Large intestine (tissue), 3 donors: ENCODE data around the gene SOX2. TPM values are rescaled to one million over a fixed set of nuclear protein-coding genes. Genes with fewer than 3 reads are reported as not detected.
A peak's percentile ranks its signal among the peaks of the same experiment; 100 is the strongest.

ENCODE experiments used
- DNase-seq, 2 donors: peaks; one replicate each; pipeline versions ENCODE4 v3.0.0 to v3.0.0-alpha.2; 2013
- H3K27ac ChIP-seq: one replicate; pipeline ENCODE4 v1.5.1; 2013; ENCODE audit warnings: low read length
- H3K27me3 ChIP-seq: 2 replicates; pipeline ENCODE4 v1.6.1; 2013; ENCODE audit warnings: low read length; ENCODE audit not compliant: control insufficient read depth, insufficient read depth
- H3K36me3 ChIP-seq: 2 replicates; pipeline ENCODE4 v1.6.1; 2013; ENCODE audit warnings: low read length; ENCODE audit not compliant: control insufficient read depth, insufficient read depth
- H3K4me1 ChIP-seq: one replicate; pipeline ENCODE4 v1.6.1; 2013; ENCODE audit warnings: low read length; ENCODE audit not compliant: control insufficient read depth, insufficient read depth
- H3K4me3 ChIP-seq: one replicate; pipeline ENCODE4 v1.5.1; 2013; ENCODE audit warnings: low read length
- H3K9me3 ChIP-seq: one replicate; pipeline ENCODE4 v1.6.1; 2013; ENCODE audit warnings: mild to moderate bottlenecking, low read depth, low read length, moderate library complexity; ENCODE audit not compliant: control insufficient read depth
- WGBS: methylation state at CpG from one replicate; pipeline ENCODE4 v1.1.5; 2013; ENCODE audit warnings: low lambda C conversion rate; ENCODE audit not compliant: insufficient coverage; 5-methylcytosine and 5-hydroxymethylcytosine counted together
- polyA plus RNA-seq: library from polyadenylated mRNA; unstranded; fragments of 120-200 nt; gene quantifications from one replicate; pipeline ENCODE4 v1.2.1, GENCODE V29; 2013

The SOX2 gene
- polyA plus RNA-seq, 1 donor, result 1.8 TPM

DNA sequence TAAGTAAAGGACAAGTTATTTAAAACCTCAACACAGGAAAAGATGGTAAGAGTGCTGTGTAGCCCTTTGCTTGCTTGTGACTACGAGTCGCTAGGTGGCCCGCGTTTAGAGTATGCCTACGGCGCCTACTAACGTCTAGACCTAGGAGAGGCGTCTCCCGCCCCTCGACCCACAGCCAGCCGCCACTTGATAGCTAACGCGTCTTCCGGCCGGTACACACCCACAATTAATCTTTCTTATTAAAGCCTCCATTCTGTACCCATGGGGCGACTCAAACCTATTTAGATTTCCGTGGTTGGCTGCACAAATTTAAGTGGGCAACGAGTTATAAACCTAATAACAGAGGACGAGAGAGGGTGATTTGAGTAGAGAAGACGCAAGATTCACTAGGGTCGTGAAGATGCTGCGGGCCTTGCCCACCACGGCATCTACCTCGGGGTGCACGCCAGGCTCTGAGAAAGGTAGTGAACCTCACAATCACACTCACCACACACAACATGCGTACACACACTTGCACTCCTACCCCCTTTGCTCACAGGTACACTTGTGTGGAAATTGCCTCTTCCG, 12.0 kb downstream of the SOX2 start:
- H3K27me3 ChIP-seq, result peaks cover 100% of the 10 kb centered on the region
- no CpG with 5 or more reads among the region's 27 CpGs for WGBS
- no peak overlapping the region for H3K4me3 ChIP-seq
- H3K27ac ChIP-seq, result no peak overlapping the region
- DNase-seq, result no peak
- peaks cover 12% of the 10 kb centered on the region for H3K9me3 ChIP-seq
- peaks cover 7% of the 10 kb centered on the region for H3K4me1 ChIP-seq
- H3K36me3 ChIP-seq, result no peaks in the 10 kb centered on the region

DNA sequence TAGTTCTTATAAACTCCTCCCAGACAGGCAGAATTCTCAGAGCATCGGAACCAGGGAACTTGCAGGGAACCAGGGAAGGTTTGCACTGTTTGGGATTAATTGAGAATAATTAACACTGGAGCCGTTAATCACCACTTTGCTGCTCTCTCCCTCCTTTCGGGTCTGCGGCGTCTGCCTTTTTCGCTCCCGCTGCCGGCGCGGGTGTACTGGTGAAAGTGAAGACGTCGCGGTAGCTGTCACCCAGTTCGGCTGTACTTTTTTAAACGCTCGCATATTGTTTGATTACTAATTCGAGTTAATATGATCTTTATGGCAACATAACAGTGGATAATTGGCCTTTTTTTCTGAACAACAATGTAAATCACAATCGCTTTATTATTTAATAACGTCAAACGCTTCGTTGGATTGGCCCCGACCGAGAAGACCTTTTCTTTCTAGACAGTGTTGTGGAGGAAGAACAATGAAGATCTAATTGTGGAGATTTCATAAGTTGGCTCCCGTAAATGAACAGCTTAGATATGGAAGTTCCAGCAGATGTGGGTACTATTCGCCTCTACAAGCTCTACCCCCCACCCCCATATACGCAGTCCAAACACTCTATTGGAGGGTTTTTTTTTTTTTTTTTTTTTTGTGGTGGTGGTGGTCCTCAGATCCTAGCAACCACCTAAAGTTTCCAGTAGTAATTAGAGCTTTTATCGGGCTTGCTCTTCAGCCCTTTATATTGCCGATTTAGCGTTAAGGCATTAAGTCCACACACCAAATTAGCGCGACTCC, 12.7 kb downstream of the SOX2 start:
- Histone ChIP-seq H3K9me3 (peaks cover 11% of the 10 kb centered on the region), H3K4me1 (peaks cover 6% of the 10 kb centered on the region), H3K27ac (no peak overlapping the region), H3K27me3 (peaks cover 100% of the 10 kb centered on the region), H3K36me3 (no peaks in the 10 kb centered on the region), H3K4me3 (no peak overlapping the region)
- WGBS, result 15% methylated on average over 4 of the region's 31 CpGs
- DNase-seq, result no peak

DNA sequence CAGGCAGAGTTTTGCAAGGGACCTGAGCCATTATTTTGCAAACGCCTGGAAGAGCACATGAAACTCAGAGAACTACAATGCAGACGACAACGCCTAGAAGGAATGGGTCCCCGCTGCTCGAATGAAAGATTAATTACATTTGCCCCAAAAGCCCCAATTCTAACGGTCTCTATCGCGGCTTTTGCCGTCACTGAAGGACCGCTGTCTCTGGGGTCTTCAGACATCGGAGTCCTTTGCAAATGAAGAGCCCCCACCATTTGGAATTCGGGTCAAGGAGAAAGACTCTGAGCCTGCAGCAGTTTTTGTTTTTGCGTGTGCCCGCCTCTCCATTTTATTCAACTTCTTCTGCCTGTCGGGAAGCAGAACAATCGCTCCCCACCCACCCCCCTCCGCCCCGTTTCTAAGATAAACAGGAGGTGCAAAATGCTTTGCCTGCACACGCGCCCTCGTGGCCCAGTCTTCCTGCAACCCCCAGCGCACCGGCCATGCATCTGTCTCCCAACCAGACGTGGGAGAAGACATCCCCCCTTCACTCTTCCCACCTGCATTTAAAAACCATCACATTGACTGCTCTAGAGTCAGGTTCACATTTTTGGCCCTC, 13.5 kb downstream of the SOX2 start:
- DNase-seq, result no peak

DNA sequence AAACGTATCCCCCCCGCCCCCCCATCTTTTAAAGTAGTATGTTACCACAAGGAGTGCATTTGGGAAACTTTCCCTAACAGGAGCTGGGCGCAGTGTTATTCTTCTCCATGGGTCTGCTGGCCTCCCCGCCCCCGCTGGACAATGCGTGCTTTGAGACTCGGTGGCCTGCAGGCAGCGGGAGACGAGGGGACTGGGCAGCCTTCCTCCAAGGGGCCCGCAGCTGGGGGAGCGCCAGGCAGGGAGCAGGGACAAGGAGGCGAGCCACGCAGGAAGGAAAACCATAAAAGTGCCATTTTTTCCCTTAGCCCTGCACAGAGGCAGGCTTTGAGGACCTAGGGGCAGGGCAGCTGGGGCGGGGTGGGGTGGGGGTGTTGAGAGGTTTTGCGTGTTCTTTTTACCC, 14.1 kb downstream of the SOX2 start:
- Histone ChIP-seq H3K9me3 (peaks cover 10% of the 10 kb centered on the region), H3K27me3 (peaks cover 96% of the 10 kb centered on the region), H3K36me3 (no peaks in the 10 kb centered on the region), H3K4me1 (peaks cover 4% of the 10 kb centered on the region), H3K4me3 (no peak overlapping the region), H3K27ac (no peak overlapping the region)
- no CpG with 5 or more reads among the region's 15 CpGs for WGBS
- no peak for DNase-seq

More for the DNA sequence above, 13.5 kb downstream of the SOX2 start:
- Histone ChIP-seq H3K4me3 (no peak overlapping the region), H3K27me3 (peaks cover 97% of the 10 kb centered on the region), H3K36me3 (no peaks in the 10 kb centered on the region), H3K9me3 (peaks cover 10% of the 10 kb centered on the region), H3K27ac (no peak overlapping the region), H3K4me1 (peaks cover 4% of the 10 kb centered on the region)
- WGBS, result 20% methylated on average over 1 of the region's 24 CpGs

DNA sequence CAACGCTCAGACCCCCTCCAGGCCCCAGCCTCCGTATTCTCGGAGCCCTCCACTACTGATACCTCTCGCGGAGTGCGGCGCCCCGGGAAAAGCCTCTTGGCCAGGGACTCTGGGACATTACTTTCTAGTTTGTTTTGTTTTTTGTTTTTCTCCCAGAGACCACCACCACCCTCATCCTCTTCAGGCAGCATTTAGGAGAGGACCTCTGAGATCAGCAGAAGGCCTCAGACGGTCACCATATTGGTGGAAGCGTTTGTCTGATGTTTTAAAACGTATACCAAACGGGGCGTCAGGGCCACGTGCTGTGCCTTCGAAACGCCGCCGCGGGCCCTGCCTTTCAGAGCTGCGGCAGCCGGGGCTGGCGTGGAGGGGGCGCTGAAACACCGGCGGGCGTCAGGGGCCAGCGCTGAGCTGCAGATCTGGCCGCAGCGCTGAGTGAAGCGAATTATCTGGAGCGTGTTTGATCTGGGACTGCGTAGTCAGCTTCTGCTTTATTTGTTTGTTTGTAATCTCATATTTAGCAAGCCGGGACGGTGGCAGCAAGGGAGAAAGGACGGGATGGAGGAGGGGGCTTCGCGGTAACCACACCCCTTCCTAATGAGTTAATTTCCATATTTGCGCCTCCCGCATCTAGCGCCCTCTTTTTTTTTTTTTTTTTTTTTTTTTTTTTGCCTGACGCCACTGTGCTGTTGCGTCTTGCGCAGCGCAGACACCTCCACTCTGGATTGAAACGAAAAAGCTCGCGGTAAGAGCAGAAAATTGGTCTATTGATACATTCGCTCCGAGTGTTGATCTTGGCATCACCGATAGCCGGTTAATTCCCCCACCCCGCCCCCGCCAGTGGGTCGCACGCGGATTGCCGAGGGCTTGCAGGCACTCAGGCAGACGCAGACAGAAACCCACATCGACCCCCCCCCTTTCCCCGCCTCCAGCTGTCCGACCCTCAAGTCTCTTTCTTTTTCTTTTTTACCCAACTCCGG, 14.9 kb downstream of the SOX2 start:
- Histone ChIP-seq H3K4me1 (peaks cover 4% of the 10 kb centered on the region), H3K4me3 (peak overlapping the region; percentile 30), H3K27me3 (peaks cover 91% of the 10 kb centered on the region), H3K27ac (no peak overlapping the region), H3K36me3 (no peaks in the 10 kb centered on the region), H3K9me3 (peaks cover 10% of the 10 kb centered on the region)
- peak in 1 of 2 donors; percentile 39 for DNase-seq
- WGBS, result no CpG with 5 or more reads among the region's 62 CpGs

DNA sequence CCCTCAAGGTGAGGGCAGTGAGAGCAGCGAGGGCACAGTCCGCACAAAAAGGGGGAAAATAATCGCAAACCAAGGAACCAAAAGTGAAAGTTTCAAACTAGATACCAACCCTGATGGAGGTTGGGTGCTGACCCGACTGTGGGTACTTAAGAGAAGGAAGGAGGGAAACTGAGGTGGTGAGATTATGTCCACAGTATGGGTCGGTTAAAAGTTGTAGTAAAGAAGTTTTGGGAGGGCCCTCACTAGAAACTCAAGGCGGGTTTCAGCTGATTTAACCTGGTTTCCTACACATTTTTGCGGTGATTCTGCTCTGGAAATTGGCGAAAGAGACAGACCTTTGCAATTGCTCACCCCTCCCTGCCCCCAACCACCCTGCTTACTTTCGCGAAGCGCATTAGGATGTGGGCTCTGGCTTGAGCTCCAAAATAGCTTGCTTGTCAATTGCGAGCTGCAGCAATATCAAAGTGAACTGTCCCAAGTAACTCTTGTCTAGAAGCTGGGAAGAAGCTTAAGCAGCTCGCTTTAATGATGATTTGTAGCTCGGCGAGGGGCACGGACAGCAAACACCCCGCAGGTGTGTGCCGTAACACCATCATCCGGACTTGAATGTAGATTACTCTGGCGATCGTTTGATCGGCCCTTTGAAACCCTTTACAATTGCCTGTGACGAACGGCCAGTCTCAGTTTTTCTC, 15.8 kb downstream of the SOX2 start:
- 3% methylated on average over 7 of the region's 24 CpGs for WGBS
- Histone ChIP-seq H3K36me3 (no peaks in the 10 kb centered on the region), H3K4me3 (peak overlapping the region; percentile 30), H3K27me3 (peaks cover 86% of the 10 kb centered on the region), H3K4me1 (peaks cover 4% of the 10 kb centered on the region), H3K27ac (no peak overlapping the region), H3K9me3 (peaks cover 10% of the 10 kb centered on the region)
- no peak for DNase-seq

DNA sequence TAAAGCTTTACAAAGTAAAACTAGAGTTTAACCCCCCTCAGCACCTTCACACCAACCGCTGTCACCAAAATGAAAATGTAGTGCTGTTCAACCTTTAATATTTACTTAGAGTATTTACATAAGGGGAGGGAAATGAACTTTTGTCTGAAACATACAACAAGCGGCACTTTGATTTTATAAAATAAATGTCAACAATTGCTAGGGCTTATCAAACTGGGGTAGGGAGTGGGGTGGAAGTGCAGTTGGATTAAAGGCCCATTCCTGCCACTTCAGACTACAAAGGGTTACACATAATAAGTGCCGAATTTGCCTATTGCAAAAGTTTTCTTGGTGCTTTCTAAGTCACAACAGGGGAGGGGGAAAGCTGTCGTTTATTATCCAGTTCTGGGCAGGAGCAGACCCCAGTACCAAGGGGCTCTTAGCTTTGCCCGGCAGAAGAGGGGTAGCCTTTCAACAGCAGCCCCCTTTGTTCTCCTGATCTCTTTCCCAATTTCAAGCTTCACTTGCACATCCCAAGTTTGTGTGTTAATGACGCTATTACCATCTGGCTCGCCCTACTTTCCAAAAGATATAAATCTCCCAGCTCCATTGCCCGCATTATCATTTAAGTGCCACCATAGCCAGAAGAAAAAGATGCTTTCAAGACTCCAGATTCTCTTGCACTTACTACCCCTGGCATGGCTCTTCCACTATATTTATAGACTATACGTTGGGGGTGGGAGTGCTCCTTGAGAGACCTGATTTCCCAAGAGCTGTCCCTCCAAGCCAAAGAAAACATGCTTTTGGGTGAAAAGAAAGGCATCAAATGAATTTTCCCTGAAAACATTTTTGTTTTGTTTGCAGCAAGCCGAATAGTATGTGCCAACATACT, 17.0 kb downstream of the SOX2 start:
- Histone ChIP-seq H3K36me3 (no peaks in the 10 kb centered on the region), H3K4me1 (peaks cover 4% of the 10 kb centered on the region), H3K27me3 (peaks cover 80% of the 10 kb centered on the region), H3K27ac (no peak overlapping the region), H3K9me3 (peaks cover 6% of the 10 kb centered on the region), H3K4me3 (no peak overlapping the region)
- WGBS, result no CpG with 5 or more reads among the region's 10 CpGs
- DNase-seq, result no peak

DNA sequence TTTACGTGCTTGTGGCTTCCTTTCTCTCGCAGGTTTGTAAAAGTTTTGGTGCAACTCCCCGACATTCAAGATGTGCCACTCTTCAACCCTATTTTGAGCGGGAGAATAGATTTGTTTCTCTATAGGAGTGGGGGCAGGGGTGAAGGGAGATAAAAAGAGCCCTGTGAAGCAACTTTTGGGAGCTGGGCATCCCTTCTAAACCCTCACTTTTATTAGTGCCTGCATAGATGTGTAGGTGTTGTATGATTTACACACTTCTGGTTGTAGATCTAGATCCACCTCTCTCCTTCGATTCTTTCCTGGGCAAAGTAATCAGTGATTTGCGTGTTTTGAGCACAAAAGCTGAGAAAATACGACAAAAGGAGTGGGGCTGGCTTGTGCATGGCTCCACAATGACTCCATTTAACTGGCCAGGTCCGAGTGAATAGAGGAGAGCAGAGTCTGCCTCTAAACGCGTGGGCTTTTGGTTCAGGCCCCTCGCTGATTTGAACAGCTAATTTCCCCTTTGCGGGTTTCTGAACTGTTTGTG, 17.7 kb downstream of the SOX2 start:
- no CpG with 5 or more reads among the region's 12 CpGs for WGBS
- Histone ChIP-seq H3K27me3 (peaks cover 73% of the 10 kb centered on the region), H3K36me3 (no peaks in the 10 kb centered on the region), H3K27ac (no peak overlapping the region), H3K9me3 (peaks cover 6% of the 10 kb centered on the region), H3K4me3 (no peak overlapping the region), H3K4me1 (peaks cover 4% of the 10 kb centered on the region)
- DNase-seq, result no peak

DNA sequence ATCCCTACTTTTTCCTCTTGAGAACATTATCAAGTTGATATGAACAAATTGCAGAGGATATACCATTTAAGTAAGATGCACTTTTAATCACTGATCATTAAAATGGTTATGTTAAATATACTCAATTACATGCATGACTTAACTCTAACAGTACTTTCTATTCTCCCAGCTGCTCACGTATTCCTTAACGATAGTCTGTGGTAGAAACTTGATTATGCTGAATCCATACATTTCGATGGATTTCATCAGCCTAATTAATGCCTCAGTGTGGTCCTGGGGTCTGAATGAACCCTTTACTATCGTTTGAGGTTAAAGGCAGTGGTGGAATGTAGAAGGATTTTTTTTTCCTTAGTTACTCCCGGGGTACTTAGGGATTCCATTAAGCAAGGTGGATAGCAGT, 18.6 kb downstream of the SOX2 start:
- Histone ChIP-seq H3K4me3 (no peak overlapping the region), H3K27me3 (peaks cover 64% of the 10 kb centered on the region), H3K36me3 (no peaks in the 10 kb centered on the region), H3K4me1 (peaks cover 4% of the 10 kb centered on the region), H3K9me3 (peaks cover 6% of the 10 kb centered on the region), H3K27ac (no peak overlapping the region)
- WGBS, result 13% methylated on average over 1 of the region's 5 CpGs
- no peak for DNase-seq
